PC-3 (cell line): Measurements from ENCODE around the gene C2CD5.

Experiments
- CTCF ChIP-seq: fragments of 300-600 bp; sonication (generic); conservative IDR thresholded peaks from 2 replicates; pipeline ENCODE4 v1.5.1; 2017; ENCODE audit warnings: antibody characterized with exemption, low read depth, mild to moderate bottlenecking, low read length
- EZH2 ChIP-seq: fragments of 300-600 bp; sonication (generic); IDR thresholded peaks from one replicate; pipeline ENCODE4 v1.6.1; 2017; ENCODE audit warnings: antibody characterized with exemption, mild to moderate bottlenecking, low read length; ENCODE audit not compliant: unreplicated experiment

GRCh38 chr12:22453511-22453910 is 90.8 kb downstream of the C2CD5 start:
- TF ChIP-seq CTCF, result no peak
- no peak for TF ChIP-seq EZH2
